ENCODE results near the gene TMEM63A.

DNA sequence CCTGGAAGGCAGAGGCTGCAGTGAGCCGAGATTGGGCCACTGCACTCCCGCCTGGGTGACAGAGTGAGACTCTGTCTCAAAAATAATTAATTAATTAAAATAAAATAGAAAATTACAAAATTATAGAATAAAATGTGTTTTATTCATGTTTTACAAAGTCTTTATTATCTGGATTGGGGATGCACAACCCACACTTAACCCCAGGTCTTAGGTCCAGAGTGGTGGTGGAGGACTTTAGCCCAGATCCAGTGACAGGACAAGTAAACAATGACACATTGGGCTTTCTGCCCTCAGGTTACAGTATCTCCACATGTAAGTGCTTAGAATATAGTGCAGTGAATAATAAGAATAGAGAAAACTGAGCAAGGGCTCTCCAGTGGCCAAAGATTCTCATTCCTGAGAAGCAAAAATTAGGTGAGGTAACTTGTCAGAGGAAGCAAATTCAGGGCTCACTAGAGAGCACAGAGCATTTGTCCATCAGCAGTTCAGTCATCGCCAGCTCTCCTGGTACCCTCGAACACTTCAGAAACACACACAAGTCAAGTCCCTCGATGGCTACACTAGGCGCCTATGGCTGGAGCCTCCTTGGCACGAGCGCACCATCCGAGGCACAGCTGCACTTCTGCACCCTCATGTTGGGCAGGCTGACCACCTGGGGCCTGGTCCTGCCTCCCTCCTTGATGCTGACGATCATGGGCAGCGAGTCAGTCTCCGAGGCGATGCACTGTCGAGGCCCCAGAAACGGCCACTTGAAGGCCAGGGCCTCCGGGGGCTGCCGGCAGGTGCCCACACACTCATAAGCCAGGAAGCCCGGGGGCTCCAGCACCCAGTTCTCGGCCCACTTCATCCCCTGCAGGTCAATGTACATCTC lies 4.2 kb upstream of the TMEM63A start:
- TF ChIP-seq, protein P1, sequence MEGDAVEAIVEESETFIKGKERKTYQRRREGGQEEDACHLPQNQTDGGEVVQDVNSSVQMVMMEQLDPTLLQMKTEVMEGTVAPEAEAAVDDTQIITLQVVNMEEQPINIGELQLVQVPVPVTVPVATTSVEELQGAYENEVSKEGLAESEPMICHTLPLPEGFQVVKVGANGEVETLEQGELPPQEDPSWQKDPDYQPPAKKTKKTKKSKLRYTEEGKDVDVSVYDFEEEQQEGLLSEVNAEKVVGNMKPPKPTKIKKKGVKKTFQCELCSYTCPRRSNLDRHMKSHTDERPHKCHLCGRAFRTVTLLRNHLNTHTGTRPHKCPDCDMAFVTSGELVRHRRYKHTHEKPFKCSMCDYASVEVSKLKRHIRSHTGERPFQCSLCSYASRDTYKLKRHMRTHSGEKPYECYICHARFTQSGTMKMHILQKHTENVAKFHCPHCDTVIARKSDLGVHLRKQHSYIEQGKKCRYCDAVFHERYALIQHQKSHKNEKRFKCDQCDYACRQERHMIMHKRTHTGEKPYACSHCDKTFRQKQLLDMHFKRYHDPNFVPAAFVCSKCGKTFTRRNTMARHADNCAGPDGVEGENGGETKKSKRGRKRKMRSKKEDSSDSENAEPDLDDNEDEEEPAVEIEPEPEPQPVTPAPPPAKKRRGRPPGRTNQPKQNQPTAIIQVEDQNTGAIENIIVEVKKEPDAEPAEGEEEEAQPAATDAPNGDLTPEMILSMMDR (conservative IDR thresholded peaks at IDR 0.05; ENCODE audit: low read depth, low read length) = no peak
- TF ChIP-seq EZH2phosphoT487 (IDR thresholded peaks at IDR 0.05; ENCODE audit: borderline replicate concordance, low read length) = no peak
